GM23338 (cell line): ENCODE data around the gene C1QTNF8. TPM values are rescaled to one million over a fixed set of nuclear protein-coding genes. Genes with fewer than 3 reads are reported as not detected.

Experiments used
- ATAC-seq: fragments of 200-7000 bp; cut with Tn5 transposase; 3 replicates; pipeline ENCODE4 v1.9.1; 2020
- DNase-seq: peaks from one replicate; pipeline ENCODE4 v3.0.0-alpha.2; 2015; ENCODE audit warnings: low spot score
- H2AFZ ChIP-seq: fragments of 200-600 bp; sonication (generic); 2 replicates; pipeline ENCODE4 v1.8.0; 2016; ENCODE audit warnings: antibody characterized with exemption, mild to moderate bottlenecking, moderate library complexity
- H3F3A ChIP-seq: fragments of 200-600 bp; sonication (generic); replicated peaks from 2 replicates; pipeline ENCODE4 v1.8.0; 2017; ENCODE audit warnings: antibody characterized with exemption, mixed run types, low read depth
- H3K27ac ChIP-seq: fragments of 200-600 bp; sonication (generic); 2 replicates; pipeline ENCODE4 v1.6.1; 2016; ENCODE audit warnings: low read depth
- H3K27me3 ChIP-seq: fragments of 200-600 bp; sonication (generic); 2 replicates; pipeline ENCODE4 v1.8.0; 2016; ENCODE audit warnings: mild to moderate bottlenecking, mixed run types, moderate library complexity; ENCODE audit not compliant: insufficient read depth
- H3K36me3 ChIP-seq: fragments of 200-600 bp; sonication (generic); 2 replicates; pipeline ENCODE4 v1.8.0; 2016; ENCODE audit warnings: mild to moderate bottlenecking; ENCODE audit not compliant: insufficient read depth
- H3K4me1 ChIP-seq: fragments of 200-600 bp; sonication (generic); 2 replicates; pipeline ENCODE4 v1.8.0; 2016; ENCODE audit warnings: mild to moderate bottlenecking, moderate library complexity; ENCODE audit not compliant: insufficient read depth
- H3K4me2 ChIP-seq: fragments of 200-600 bp; sonication (generic); 2 replicates; pipeline ENCODE4 v1.7.1; 2017; ENCODE audit warnings: mixed run types
- H3K4me3 ChIP-seq: fragments of 200-600 bp; sonication (generic); 2 replicates; pipeline ENCODE4 v1.6.1; 2016; ENCODE audit warnings: mixed run types
- H3K79me2 ChIP-seq: fragments of 200-600 bp; sonication (generic); replicated peaks from 2 replicates; pipeline ENCODE4 v1.8.0; 2017; ENCODE audit warnings: mild to moderate bottlenecking; ENCODE audit not compliant: insufficient read depth
- H3K9me2 ChIP-seq: fragments of 200-600 bp; sonication (generic); 2 replicates; pipeline ENCODE4 v1.8.0; 2017; ENCODE audit not compliant: insufficient read depth
- H4K20me1 ChIP-seq: fragments of 200-600 bp; sonication (generic); replicated peaks from 2 replicates; pipeline ENCODE4 v1.8.0; 2017; ENCODE audit warnings: mild to moderate bottlenecking; ENCODE audit not compliant: insufficient read depth
- H3K27ac Mint-ChIP-seq: 2 replicates; pipeline ENCODE4 v1.8.0; 2020; ENCODE audit warnings: inconsistent platforms, mild to moderate bottlenecking, moderate library complexity, mixed read lengths
- H3K27me3 Mint-ChIP-seq: 3 replicates; pipeline ENCODE4 v1.8.0; 2022; ENCODE audit warnings: low read depth, mild to moderate bottlenecking, moderate library complexity, mixed read lengths, inconsistent platforms; ENCODE audit not compliant: insufficient read depth, poor library complexity
- H3K36me3 Mint-ChIP-seq: 3 replicates; pipeline ENCODE4 v1.8.0; 2021; ENCODE audit warnings: low read depth, mild to moderate bottlenecking, inconsistent platforms, moderate library complexity, mixed read lengths
- H3K4me1 Mint-ChIP-seq: 3 replicates; pipeline ENCODE4 v1.8.0; 2020; ENCODE audit warnings: mild to moderate bottlenecking, inconsistent platforms, mixed read lengths
- H3K4me3 Mint-ChIP-seq: 3 replicates; pipeline ENCODE4 v1.8.0; 2021; ENCODE audit warnings: moderate library complexity, mild to moderate bottlenecking, inconsistent platforms, mixed read lengths
- H3K9me3 Mint-ChIP-seq: 3 replicates; pipeline ENCODE4 v1.8.0; 2020; ENCODE audit warnings: moderate library complexity, mild to moderate bottlenecking, inconsistent platforms, mixed read lengths
- CREB1 ChIP-seq: fragments of 250-450 bp; sonication (Bioruptor Pico); IDR thresholded peaks from 2 replicates; pipeline ENCODE4 v1.5.0; 2020; ENCODE audit warnings: low read depth, mild to moderate bottlenecking, moderate library complexity
- EZH2 ChIP-seq: fragments of 200-600 bp; sonication (generic); IDR thresholded peaks from one replicate; pipeline ENCODE4 v1.8.0; 2017; ENCODE audit warnings: antibody characterized with exemption, mild to moderate bottlenecking, low read depth; ENCODE audit not compliant: unreplicated experiment
- JUNB ChIP-seq: IDR thresholded peaks from one replicate; pipeline ENCODE4 v1.6.1; 2016; ENCODE audit warnings: antibody characterized with exemption; ENCODE audit not compliant: unreplicated experiment
- NANOG ChIP-seq: IDR thresholded peaks from 2 replicates; pipeline ENCODE4 v1.6.1; 2016; ENCODE audit warnings: antibody characterized with exemption, borderline replicate concordance
- REST ChIP-seq: IDR thresholded peaks from one replicate; pipeline ENCODE4 v1.6.1; 2018; ENCODE audit warnings: antibody characterized with exemption; ENCODE audit not compliant: unreplicated experiment
- STAT1 ChIP-seq: IDR thresholded peaks from one replicate; pipeline ENCODE4 v1.6.1; 2016; ENCODE audit warnings: antibody characterized with exemption; ENCODE audit not compliant: unreplicated experiment
- polyA plus RNA-seq: library from polyadenylated mRNA; unstranded; fragments of >200 nt; fragmentation: Nextera tagmentation; extraction: Ambion mirVana; gene quantifications from 2 replicates; pipeline ENCODE4 v1.2.1, GENCODE V29; 2016
- total RNA-seq: library from RNA; depleted of rRNA; stranded (reverse); fragments of >200 nt; shearing (Covaris generic); gene quantifications from 2 replicates; pipeline ENCODE4 v1.2.3, GENCODE V29; 2014
- TF ChIP-seq, protein P1 (sequence below), 2 experiments: fragments of 200-600 bp in 1 of 2; sonication (generic) in 1 of 2; conservative IDR thresholded peaks; 2 replicates each; pipeline versions ENCODE4 v1.5.1 to v1.6.1; 2016 to 2017; ENCODE audit warnings: antibody characterized with exemption in 2 of 2, low read depth in 2 of 2, mild to moderate bottlenecking in 2 of 2, moderate library complexity in 1 of 2

The C1QTNF8 gene
- total and polyA plus RNA-seq, 2 experiments from 2014 or later, result not detected

DNA sequence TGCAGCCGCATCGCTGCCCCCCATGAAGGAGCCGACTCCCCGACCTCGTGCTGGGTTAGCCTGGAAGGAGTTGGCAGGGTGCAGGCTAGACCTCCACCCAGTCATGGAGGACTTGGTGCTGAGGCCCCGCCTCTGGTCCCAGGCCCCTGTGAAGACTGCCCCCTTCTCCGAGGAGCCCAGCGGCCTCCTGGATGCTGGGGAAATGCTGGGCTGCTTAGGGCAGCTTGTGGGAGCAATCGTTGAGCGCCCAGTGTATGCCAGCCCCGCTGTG lies 21.7 kb downstream of the C1QTNF8 start (continued):
- no peak for TF ChIP-seq NANOG
- no peak for TF ChIP-seq REST
- no peak for TF ChIP-seq CREB1
- TF ChIP-seq JUNB, result no peak
- no peak for TF ChIP-seq STAT1
- no peak for TF ChIP-seq EZH2

- Histone ChIP-seq H3K27me3 (no peaks in the 10 kb centered on the region; the same call in 1 of the 2 replicates), H3K4me3 (no peak overlapping the region), H3K4me2 (no peak overlapping the region), H3K36me3 (no peaks in the 10 kb centered on the region), H3K79me2 (no peaks in the 10 kb centered on the region), H3K9me2 (no peaks in the 10 kb centered on the region), H2AFZ (no peak overlapping the region), H4K20me1 (no peaks in the 10 kb centered on the region), H3F3A (no peaks in the 10 kb centered on the region), H3K4me1 (peaks cover 13% of the 10 kb centered on the region; the same call in 1 of the 2 replicates), H3K27ac (no peak overlapping the region)
- H3K4me1 Mint-ChIP-seq, result peaks cover 11% of the 10 kb centered on the region; the same call in 2 of the 3 replicates
- DNase-seq (peak; percentile 68), ATAC-seq (peak; percentile 45)
- H3K27ac Mint-ChIP-seq, result no peak overlapping the region
- H3K27me3 Mint-ChIP-seq, result peaks cover 6% of the 10 kb centered on the region
- H3K9me3 Mint-ChIP-seq, result no peaks in the 10 kb centered on the region
- TF ChIP-seq, protein P1, sequence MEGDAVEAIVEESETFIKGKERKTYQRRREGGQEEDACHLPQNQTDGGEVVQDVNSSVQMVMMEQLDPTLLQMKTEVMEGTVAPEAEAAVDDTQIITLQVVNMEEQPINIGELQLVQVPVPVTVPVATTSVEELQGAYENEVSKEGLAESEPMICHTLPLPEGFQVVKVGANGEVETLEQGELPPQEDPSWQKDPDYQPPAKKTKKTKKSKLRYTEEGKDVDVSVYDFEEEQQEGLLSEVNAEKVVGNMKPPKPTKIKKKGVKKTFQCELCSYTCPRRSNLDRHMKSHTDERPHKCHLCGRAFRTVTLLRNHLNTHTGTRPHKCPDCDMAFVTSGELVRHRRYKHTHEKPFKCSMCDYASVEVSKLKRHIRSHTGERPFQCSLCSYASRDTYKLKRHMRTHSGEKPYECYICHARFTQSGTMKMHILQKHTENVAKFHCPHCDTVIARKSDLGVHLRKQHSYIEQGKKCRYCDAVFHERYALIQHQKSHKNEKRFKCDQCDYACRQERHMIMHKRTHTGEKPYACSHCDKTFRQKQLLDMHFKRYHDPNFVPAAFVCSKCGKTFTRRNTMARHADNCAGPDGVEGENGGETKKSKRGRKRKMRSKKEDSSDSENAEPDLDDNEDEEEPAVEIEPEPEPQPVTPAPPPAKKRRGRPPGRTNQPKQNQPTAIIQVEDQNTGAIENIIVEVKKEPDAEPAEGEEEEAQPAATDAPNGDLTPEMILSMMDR (conservative IDR thresholded peaks at IDR 0.05; ENCODE audit: low read depth in 2 of 2), result peak; percentile 39 to 60
- no peak for TF ChIP-seq STAT1
- H3K36me3 Mint-ChIP-seq, result no peaks in the 10 kb centered on the region
- no peak overlapping the region for H3K4me3 Mint-ChIP-seq
These were observed 22.3 kb downstream of the C1QTNF8 start for GRCh38 chr16:1073566-1074378.

- Mint-ChIP-seq H3K4me1 (peaks cover 11% of the 10 kb centered on the region; the same call in 2 of the 3 replicates), H3K27me3 (peaks cover 6% of the 10 kb centered on the region), H3K36me3 (no peaks in the 10 kb centered on the region), H3K4me3 (no peak overlapping the region), H3K9me3 (no peaks in the 10 kb centered on the region), H3K27ac (no peak overlapping the region)
- Histone ChIP-seq H3K4me1 (peaks cover 13% of the 10 kb centered on the region; the same call in 1 of the 2 replicates), H3K36me3 (no peaks in the 10 kb centered on the region), H3K4me3 (peak overlapping the region; percentile 59; the same call in 1 of the 2 replicates), H3K27ac (no peak overlapping the region), H3K4me2 (no peak overlapping the region), H2AFZ (no peak overlapping the region), H3K79me2 (no peaks in the 10 kb centered on the region), H3K9me2 (no peaks in the 10 kb centered on the region), H3F3A (no peaks in the 10 kb centered on the region), H3K27me3 (no peaks in the 10 kb centered on the region; the same call in 1 of the 2 replicates), H4K20me1 (no peaks in the 10 kb centered on the region)
- no peak for DNase-seq
- ATAC-seq, result no peak
- TF ChIP-seq REST, result no peak
These were observed 22.8 kb downstream of the C1QTNF8 start for GRCh38 chr16:1073262-1073558.
